Dendritic cell treated with granulocyte-macrophage colony-stimulating factor and Interleukin-4, amounts not matched to agents 40 ng/mL and 50 ng/mL, for 4 days (primary cell): ENCODE results near the gene YARS1.

Experiments
- H3K27ac Mint-ChIP-seq: one replicate; pipeline ENCODE4 v1.8.0; 2022; ENCODE audit warnings: mild to moderate bottlenecking, mixed read lengths
- H3K27me3 Mint-ChIP-seq: one replicate; pipeline ENCODE4 v1.8.0; 2022; ENCODE audit warnings: mild to moderate bottlenecking, mixed read lengths
- H3K36me3 Mint-ChIP-seq: one replicate; pipeline ENCODE4 v1.8.0; 2022; ENCODE audit warnings: low read depth, mixed read lengths
- H3K4me1 Mint-ChIP-seq: one replicate; pipeline ENCODE4 v1.8.0; 2022; ENCODE audit warnings: low read depth, mixed read lengths
- H3K4me3 Mint-ChIP-seq: one replicate; pipeline ENCODE4 v1.8.0; 2022; ENCODE audit warnings: mild to moderate bottlenecking, moderate library complexity, mixed read lengths
- H3K9me3 Mint-ChIP-seq: one replicate; pipeline ENCODE4 v1.8.0; 2022; ENCODE audit warnings: mixed read lengths
- intact Hi-C: fragments of 100-400 bp; cut with micrococcal nuclease; formaldehyde crosslinking; loops from one replicate; pipeline ENCODE4 v1.15.0; 2022

Gene YARS1

DNA sequence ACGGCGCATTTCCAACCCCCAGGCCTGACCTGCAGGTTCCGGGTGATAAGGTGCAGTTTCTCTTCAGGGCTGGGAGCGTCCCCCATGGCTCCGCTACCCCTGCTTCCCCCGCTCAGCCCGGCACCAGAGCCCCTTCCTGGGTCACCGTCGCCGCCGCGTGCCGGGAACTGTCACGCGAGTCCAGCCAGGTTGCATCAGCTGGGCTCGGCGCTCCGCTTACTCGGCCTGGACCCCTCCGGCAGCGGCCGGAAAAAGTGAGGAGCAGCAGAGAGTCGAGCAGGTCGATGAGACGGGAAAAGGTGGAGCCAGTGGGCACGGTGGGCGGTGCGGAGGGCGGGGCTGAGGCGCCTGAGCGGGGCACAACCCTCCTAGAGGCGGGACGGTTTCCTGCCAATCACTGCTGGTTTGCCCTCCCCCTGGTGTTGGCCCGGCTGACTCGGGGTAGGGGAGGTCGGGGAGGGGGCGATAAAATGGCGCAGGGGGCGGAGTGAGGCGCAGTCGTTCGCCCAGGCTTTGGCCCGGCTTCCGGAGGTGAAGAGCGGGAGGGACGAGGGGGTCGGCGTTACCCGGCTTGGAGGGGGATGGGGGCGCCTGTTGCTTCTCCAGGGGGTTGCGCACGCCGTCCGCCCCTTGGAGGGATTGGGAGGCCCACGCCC lies at the start of gene YARS1, which contains the start of gene S100PBP:
Gene YARS1 (minus strand): TSS at position 200 of the 656 bp plus-strand sequence. CDS start 114 bp downstream, at position 86.
Gene S100PBP (plus strand): TSS at position 495 of the 656 bp plus-strand sequence. CDS start 8,447 bp downstream, outside the sequence.
- peaks cover 35% of the 10 kb centered on the region for H3K36me3 Mint-ChIP-seq
- intact Hi-C loops = no loop called here
- H3K4me1 Mint-ChIP-seq = peaks cover 47% of the 10 kb centered on the region
- peak within 1 kb of the TSS; percentile 94 for H3K4me3 Mint-ChIP-seq
- H3K27ac Mint-ChIP-seq = peak within 1 kb of the TSS; percentile 93
- no peaks in the 10 kb centered on the region for H3K27me3 Mint-ChIP-seq
- H3K9me3 Mint-ChIP-seq = no peaks in the 10 kb centered on the region

DNA sequence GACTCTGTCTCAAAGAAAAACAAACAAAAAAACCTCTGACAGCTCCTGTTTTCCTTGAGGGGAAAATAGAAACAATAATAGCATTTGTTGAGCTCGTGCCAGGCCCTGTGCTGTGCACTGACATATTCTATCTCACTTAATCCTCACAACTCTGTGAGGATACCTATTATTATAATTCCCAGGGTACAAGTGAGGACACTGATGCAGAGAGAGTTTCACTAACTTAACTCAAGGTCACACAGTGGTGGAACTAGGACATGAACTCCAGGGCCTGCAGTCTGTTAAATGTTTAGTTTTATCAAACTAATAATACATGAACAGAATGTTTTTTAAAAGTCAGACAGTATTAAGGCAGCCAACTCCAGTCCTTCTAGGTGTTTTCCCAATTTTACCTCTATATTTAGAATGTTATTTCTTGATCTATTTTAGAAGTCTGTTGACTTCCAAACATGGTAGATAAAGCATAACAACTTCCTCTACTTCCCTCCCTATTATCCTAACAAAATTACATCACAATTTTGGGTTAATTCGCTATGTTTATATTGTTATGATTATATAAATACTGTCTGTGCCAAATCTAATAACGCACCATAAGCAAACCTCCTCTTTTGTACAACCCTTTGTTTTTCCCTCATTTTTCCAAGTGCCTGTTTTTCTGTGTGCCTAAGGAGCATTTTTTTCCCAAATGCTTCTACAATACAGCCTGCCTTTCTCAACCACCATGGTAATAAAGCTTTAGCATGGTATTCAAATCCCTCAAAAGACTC lies 48.7 kb upstream of the YARS1 start:
- Mint-ChIP-seq H3K4me3 (no peak overlapping the region), H3K27me3 (peaks cover 19% of the 10 kb centered on the region), H3K4me1 (peaks cover 13% of the 10 kb centered on the region), H3K36me3 (peaks cover 35% of the 10 kb centered on the region), H3K9me3 (no peaks in the 10 kb centered on the region), H3K27ac (no peak overlapping the region)
- intact Hi-C loops = no loop called here

DNA sequence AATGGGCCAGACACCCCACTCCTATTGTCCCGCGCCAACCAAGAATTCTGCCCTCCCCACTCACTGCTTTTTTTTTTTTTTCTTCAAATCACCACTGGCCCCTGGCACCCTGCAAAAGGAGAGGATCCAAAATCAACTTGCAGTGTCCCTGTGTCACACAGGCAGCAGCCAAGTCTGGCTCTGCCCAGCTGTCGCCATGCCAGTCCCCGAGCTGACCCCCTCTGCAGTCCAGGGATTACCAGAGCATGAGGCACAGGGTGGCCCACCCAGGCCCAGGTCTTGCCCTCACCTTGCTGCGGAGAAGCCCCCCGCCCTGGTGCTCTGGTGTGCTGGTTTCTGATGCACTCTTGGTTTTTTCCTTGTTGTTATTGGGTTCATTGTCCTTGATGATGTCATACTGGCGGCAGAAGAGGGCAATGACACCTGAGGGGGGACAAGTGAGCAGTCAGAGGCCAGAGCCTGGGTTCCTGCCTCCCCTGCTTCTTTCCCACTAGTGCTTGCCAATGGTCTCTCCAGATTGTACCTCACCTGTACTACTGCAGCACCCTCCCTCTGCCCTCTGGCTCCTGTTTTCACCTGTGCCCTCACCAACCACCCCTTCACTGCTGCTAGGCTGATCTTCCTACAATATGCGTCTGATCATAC lies 47.3 kb upstream of the YARS1 start:
- H3K4me3 Mint-ChIP-seq = no peak overlapping the region
- H3K4me1 Mint-ChIP-seq = peaks cover 8% of the 10 kb centered on the region
- H3K36me3 Mint-ChIP-seq = peaks cover 44% of the 10 kb centered on the region
- no peak overlapping the region for H3K27ac Mint-ChIP-seq
- H3K27me3 Mint-ChIP-seq = peaks cover 10% of the 10 kb centered on the region
- no peaks in the 10 kb centered on the region for H3K9me3 Mint-ChIP-seq
- intact Hi-C loops = no loop called here

DNA sequence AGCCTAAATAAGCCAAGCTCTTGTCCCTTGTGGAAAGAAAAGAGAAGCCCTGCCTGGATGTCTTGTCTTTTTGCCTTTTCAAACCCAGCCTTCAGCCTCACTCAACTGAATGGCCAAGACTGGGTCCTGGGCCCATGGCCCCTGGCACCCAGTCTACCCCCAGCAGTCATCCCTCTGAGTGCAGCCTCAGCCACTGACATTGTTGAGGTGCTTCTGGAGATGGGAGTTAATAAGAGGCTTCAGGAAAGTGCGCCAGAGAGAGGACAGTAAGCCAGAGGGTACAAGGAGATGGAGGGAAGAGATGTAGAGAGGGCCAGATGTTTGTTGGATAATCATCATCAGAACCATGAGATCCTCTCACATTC lies 46.7 kb upstream of the YARS1 start:
- H3K9me3 Mint-ChIP-seq = no peaks in the 10 kb centered on the region
- intact Hi-C loops = no loop called here

DNA sequence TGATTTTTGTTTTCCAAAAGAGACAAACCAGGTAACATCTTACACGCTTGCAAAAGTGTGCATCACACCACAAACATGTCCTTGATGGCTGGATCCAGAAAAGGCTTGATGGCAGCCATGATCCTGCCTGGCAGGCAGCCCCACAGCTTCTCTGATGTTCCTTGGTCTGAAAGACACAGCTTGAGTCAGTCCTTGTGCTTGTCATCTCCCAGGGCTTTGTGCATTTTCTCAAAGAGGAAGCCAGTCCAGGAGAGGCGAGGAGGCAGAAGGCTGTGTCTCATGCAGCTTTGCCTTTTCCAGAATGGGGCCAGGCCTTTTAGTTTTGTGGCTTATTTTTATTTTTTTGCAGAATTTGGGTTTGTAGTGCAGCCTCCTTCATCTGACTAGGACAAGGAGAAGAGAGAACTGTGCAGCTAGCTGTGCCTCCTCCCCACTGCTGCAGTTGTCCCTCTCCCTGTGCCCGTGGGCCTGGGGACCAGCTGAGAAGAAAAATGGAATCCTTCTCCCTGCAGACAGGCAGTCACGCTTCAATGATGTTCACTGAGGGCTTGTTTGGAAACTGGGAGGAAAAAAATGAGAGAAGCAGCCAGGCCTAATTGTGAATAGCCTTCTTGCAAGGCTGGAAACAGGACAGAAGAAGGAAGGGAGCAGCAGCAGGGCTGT lies 46.2 kb upstream of the YARS1 start:
- H3K36me3 Mint-ChIP-seq = peaks cover 52% of the 10 kb centered on the region
- H3K27ac Mint-ChIP-seq = no peak overlapping the region

More for the DNA sequence above, 46.7 kb upstream of the YARS1 start:
- Mint-ChIP-seq H3K36me3 (peaks cover 47% of the 10 kb centered on the region), H3K4me3 (no peak overlapping the region), H3K4me1 (peaks cover 8% of the 10 kb centered on the region), H3K27ac (no peak overlapping the region), H3K27me3 (peaks cover 4% of the 10 kb centered on the region)

DNA sequence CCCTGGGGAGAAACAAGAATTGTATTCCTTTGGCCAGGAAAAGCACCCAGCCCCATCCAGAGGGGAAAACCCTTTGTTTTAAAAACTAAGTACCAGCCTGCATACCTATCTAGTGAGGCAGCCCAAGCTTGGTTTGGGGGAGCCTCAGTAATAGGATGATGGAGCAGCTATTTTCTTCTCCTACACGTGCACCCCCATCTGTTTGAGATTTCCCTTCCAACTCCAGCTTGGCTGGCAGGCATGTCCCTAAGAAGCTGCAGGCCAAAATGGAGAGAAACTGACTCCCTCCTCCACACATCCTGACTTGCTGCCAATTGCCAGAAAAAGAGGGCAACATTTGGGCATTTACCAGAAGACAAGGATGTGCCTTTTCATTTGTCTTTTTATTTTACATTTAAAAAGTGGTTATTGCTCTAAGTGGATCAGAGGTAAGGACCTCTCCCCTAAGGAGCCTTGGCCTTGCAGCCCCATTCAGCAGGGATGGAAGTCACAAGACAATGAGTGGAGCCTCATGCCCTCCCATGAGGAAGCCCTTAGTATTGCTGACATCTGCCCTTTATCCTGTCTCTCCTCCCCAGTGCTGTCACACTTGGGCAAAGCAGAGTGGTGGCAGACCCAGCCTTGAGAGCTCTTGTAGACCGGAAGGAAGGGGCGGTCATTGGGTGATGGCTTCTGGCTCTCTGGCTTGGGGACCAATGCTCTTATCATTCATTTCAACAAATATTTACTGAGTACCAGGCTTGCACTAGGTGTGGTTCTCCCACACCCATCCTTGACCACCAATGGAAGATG lies 44.9 kb upstream of the YARS1 start:
- intact Hi-C loops = no loop called here
- H3K27me3 Mint-ChIP-seq = no peaks in the 10 kb centered on the region
- peaks cover 65% of the 10 kb centered on the region for H3K36me3 Mint-ChIP-seq
- peaks cover 8% of the 10 kb centered on the region for H3K4me1 Mint-ChIP-seq
- H3K4me3 Mint-ChIP-seq = no peak overlapping the region
- no peak overlapping the region for H3K27ac Mint-ChIP-seq
- H3K9me3 Mint-ChIP-seq = no peaks in the 10 kb centered on the region

More for the DNA sequence above, 46.2 kb upstream of the YARS1 start:
- intact Hi-C loops = no loop called here
- Mint-ChIP-seq H3K27me3 (no peaks in the 10 kb centered on the region), H3K9me3 (no peaks in the 10 kb centered on the region), H3K4me1 (peaks cover 8% of the 10 kb centered on the region), H3K4me3 (no peak overlapping the region)

DNA sequence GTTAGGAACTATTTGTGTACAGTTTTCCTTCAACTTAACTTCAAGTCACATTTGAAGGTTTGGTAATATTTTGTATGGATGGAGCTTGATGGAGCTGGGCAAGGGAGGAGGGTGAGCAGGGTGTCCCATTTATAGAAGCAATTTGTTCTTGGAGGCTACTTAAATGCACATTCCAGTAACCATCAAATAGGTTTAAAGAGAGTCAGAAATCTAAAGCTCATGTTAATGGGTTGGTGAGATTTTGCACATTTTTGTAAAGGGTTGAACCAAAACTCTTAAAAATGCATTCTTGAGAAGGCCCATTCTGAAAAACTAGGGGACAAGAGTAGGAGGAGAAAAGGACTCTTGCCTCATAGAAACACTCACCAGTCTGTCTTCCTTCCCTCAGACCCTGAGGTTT lies 43.4 kb upstream of the YARS1 start:
- Mint-ChIP-seq H3K36me3 (peaks cover 80% of the 10 kb centered on the region), H3K4me3 (no peak overlapping the region), H3K27ac (no peak overlapping the region), H3K4me1 (peaks cover 8% of the 10 kb centered on the region), H3K27me3 (no peaks in the 10 kb centered on the region), H3K9me3 (no peaks in the 10 kb centered on the region)
- intact Hi-C loops = no loop called here

DNA sequence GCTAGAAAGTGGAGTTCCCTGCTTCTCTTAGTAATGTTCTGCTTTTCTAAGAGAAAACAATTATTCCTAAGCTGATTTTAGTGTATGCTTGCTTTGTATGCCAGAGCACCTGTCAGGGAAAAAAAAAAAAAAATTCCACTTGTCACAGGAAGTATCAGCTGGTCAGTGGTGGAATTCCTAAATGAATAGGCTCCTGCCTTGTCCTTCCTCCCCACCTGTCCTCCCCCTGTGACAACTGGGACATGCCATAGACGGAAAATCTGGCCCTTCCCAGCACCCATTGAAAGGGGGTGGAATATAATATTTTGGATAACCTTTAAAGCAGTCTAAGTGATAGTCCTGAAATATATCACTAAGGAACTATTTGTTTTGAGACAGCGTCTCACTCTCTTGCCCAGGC lies 42.8 kb upstream of the YARS1 start:
- Mint-ChIP-seq H3K4me3 (no peak overlapping the region), H3K9me3 (no peaks in the 10 kb centered on the region), H3K36me3 (peaks cover 84% of the 10 kb centered on the region), H3K27me3 (no peaks in the 10 kb centered on the region), H3K27ac (no peak overlapping the region), H3K4me1 (peaks cover 8% of the 10 kb centered on the region)
- intact Hi-C loops = no loop called here

DNA sequence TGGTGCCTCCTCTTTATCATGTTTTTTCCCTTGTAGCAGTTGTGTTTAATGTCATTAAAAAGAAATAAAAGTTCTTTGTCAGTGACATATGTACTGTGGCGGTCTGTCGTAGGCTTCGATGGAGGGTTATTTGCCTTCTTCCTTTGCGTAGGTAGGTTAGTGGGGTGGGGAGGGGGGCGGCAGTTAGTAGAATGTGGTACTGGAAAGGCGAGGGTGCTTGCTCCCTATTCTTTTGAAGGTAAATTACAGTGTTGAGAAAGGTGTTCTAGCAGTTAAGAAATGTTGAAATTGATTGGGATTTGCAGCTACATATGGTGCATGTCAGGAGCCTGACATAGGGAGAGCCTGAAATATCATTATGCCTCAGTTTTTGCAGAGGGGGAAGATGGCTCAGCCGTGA lies 41.6 kb upstream of the YARS1 start:
- Mint-ChIP-seq H3K36me3 (peaks cover 86% of the 10 kb centered on the region), H3K27me3 (no peaks in the 10 kb centered on the region), H3K27ac (no peak overlapping the region), H3K9me3 (no peaks in the 10 kb centered on the region), H3K4me3 (no peak overlapping the region), H3K4me1 (peaks cover 8% of the 10 kb centered on the region)
- intact Hi-C loops = no loop called here

DNA sequence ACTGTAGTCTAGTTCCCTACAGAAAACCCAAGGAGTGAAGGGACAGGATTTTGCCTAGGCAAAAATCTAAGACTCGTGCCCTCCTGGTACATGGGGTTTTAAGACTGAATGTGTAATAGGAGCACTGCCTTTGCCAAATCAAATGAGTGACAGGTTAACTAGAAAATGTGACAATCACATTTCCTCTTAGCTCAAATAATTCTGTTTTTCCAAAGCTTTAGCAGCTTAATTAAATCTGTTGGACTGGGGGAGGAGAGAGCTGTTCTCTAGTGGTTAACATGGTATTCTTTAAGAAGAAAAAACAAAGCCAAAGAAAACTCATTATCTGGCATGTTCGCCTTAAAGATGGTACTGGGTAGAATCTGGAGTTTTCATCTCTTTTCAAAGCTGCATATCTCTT lies 41.0 kb upstream of the YARS1 start:
- intact Hi-C loops = no loop called here
- H3K27ac Mint-ChIP-seq = no peak overlapping the region
- H3K4me1 Mint-ChIP-seq = peaks cover 8% of the 10 kb centered on the region
- no peak overlapping the region for H3K4me3 Mint-ChIP-seq
- no peaks in the 10 kb centered on the region for H3K27me3 Mint-ChIP-seq
- H3K36me3 Mint-ChIP-seq = peaks cover 87% of the 10 kb centered on the region
- H3K9me3 Mint-ChIP-seq = no peaks in the 10 kb centered on the region

DNA sequence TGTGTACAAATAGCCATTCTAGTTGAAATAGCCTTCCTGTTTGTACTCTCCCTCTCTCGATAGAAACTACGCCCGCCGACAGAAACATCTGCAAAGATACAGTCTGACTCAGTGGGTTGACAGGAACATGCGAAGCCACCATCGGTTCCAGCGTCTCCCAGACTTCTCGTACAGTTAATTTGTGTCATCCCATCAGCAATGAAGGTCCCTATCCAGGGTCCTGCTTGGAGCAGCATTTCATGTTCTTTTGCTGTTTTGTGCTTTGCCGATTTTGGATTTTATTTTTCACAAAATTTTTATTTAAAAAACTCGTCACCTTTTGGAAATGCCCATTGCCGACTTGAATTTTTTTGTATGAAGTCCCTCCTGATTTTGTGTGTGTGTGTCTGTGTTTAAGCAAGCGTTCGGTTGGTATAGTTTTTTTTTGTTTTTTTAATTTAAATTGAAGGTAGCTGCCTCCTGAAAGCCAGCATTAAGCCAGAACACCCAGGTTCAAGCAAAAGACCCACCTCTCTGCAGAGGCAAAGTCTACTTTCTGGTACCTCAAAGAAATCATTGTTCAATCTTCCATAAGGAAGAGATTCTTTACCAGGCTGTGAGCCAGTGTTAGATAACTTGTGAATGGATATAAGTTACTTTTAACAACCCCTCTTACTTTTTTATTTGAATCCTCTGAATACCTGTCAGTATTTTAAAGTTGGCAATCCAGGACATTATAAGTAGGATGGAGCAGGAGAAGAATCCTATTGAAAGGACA lies 38.9 kb upstream of the YARS1 start:
- Mint-ChIP-seq H3K27ac (no peak overlapping the region), H3K4me3 (no peak overlapping the region), H3K36me3 (peaks cover 85% of the 10 kb centered on the region), H3K27me3 (no peaks in the 10 kb centered on the region), H3K9me3 (no peaks in the 10 kb centered on the region), H3K4me1 (no peaks in the 10 kb centered on the region)
- intact Hi-C loops = no loop called here

DNA sequence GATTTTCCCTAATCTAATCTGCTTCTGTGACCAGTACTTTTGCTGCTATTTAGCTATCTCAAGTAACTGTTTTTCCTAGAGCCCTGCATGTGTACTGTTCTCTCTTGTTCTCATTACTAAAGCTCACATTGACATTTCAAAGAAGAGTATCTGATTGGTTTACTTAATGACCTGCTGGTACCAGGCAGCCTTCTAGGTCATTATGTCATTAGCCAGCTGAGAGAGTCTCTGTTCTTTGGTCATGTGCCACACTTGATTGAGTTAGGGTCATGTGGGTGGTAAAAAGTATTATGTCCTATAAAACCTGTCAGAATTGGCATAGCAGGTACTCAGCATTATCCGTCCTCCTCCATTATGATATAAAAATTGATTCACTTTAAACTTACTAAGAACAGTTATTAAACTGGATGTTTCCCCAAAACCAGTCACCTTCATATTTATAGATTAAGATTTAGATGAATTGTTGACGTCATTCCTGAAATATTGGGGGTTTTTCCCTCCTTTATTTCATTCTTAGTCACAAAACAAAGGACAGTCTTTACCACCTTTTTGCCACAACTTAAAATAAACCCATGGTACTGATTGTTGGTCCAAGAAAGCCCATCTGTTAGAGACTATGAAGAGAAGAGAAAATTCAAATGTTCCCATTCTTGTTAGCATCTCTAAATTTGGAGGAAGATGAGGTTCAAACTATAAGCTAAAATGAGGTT lies 31.4 kb upstream of the YARS1 start:
- intact Hi-C loops = no loop called here
- no peaks in the 10 kb centered on the region for H3K4me1 Mint-ChIP-seq
- H3K4me3 Mint-ChIP-seq = no peak overlapping the region
- no peaks in the 10 kb centered on the region for H3K27me3 Mint-ChIP-seq
- H3K9me3 Mint-ChIP-seq = no peaks in the 10 kb centered on the region
- peaks cover 66% of the 10 kb centered on the region for H3K36me3 Mint-ChIP-seq
- H3K27ac Mint-ChIP-seq = no peak overlapping the region
